ENCODE measurements around the gene CREBBP. TPM values are rescaled to one million over a fixed set of nuclear protein-coding genes. Genes with fewer than 3 reads are reported as not detected.
A peak's percentile ranks its signal among the peaks of the same experiment; 100 is the strongest.

CREBBP gene
- total and polyA plus RNA-seq, 2 donors (not counting 3 experiments of a cell fraction or from before 2014, with no cell fraction given), result 13.8 to 72.7 TPM

- intact Hi-C loops (cut with micrococcal nuclease) (no loop called here), dilution Hi-C loops (cut with MboI; ENCODE audit: extremely low pct_ligation_motif_present, low sequenced_read_pairs) (no loop called here)
- no peak overlapping the region for H3K27ac ChIP-seq (ENCODE audit: insufficient read depth, low read depth, low read length)
- no peak overlapping the region for H3K4me3 ChIP-seq (replicated peaks in 1 of 3; ENCODE audit: insufficient read depth in 1 of 3, low read depth in 1 of 3, low read length in 3 of 3)
- no peaks in the 10 kb centered on the region for H3K9me3 ChIP-seq (replicated peaks; ENCODE audit: control insufficient read depth, insufficient read depth, low read length)
- TF ChIP-seq GATA2 (IDR thresholded peaks at IDR 0.05; ENCODE audit: insufficient read depth, insufficient read length, low read depth, low read length) (no peak), FOS (IDR thresholded peaks at IDR 0.05; ENCODE audit: borderline replicate concordance, insufficient read depth, low read length) (peak; percentile 31), MYC (IDR thresholded peaks at IDR 0.05; ENCODE audit: low read depth, low read length) (no peak)
- H3K4me2 ChIP-seq (ENCODE audit: insufficient read depth, low read length), result no peak overlapping the region
- peaks cover 21% of the 10 kb centered on the region for H3K4me1 ChIP-seq (ENCODE audit: control insufficient read depth, extremely low read depth, insufficient read depth, low read length)
- no peak overlapping the region for H3K9ac ChIP-seq (replicated peaks; ENCODE audit: extremely low read depth, insufficient read depth, low read length)
- peaks cover 2% of the 10 kb centered on the region for H3K9me1 ChIP-seq (replicated peaks; ENCODE audit: control insufficient read depth, extremely low read depth, insufficient read depth, low read length)
- FAIRE-seq (no peak), DNase-seq (ENCODE audit: low read depth, low spot score) (peak; percentile 29)
- no peak overlapping the region for H2AFZ ChIP-seq (ENCODE audit: low read depth, low read length)
- H3K27me3 ChIP-seq (ENCODE audit: control insufficient read depth in 2 of 2, insufficient read depth in 2 of 2, low read length in 2 of 2), result no peaks in the 10 kb centered on the region
- H3K79me2 ChIP-seq (ENCODE audit: control insufficient read depth, insufficient read depth, low read length), result peaks cover 80% of the 10 kb centered on the region
- H3K36me3 ChIP-seq (ENCODE audit: control insufficient read depth in 2 of 2, extremely low read depth in 1 of 2, insufficient read depth in 2 of 2, low read length in 2 of 2), result no peaks in the 10 kb centered on the region
- ChIA-PET POLR2A (no interaction called here), CTCF (no interaction called here)
- no TSS peak for BruUV-seq (replicated peaks)
- peaks cover 27% of the 10 kb centered on the region for H4K20me1 ChIP-seq (replicated peaks; ENCODE audit: control insufficient read depth, extremely low read depth, insufficient read depth, low read length)
Observed at GRCh38 chr16:3825103-3825502, 55.4 kb downstream of the CREBBP start.

DNA sequence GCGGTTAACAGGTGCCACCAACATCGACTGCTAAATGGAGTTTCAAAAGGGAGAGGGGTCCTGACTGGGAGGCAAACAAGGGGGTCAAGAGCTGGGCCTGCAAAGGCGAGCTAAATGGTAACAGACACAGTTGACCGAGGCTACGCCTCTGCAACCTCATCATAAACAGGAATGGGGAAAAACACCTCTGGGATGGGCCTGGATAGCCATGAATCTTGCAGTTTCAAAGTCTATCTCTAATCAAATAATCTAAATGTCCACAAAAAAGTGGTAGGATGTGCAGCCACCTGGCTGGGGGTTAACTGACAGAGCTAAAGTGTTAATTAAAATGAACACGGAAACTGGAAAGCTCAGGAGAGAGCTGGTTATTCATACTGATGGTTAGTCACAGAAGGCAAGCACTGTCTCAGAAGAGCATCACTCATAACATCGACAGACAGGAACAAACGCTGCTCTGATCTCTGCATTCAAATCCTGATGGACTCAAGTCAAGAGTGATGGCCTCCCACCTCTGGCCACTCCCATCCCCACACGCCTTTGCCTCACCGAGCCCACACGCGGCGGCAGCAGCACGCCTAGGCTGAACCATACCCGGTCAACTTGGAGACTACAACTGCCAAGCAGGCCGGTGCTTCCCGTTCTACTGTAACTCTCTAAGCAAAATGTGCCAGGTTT, 56.3 kb downstream of the CREBBP start:
- Histone ChIP-seq H3K9me3 (replicated peaks; ENCODE audit: control insufficient read depth, insufficient read depth, low read length) (no peaks in the 10 kb centered on the region), H3K79me2 (ENCODE audit: control insufficient read depth, insufficient read depth, low read length) (peaks cover 79% of the 10 kb centered on the region), H3K4me3 (replicated peaks in 1 of 3; ENCODE audit: insufficient read depth in 1 of 3, low read depth in 1 of 3, low read length in 3 of 3) (no peak overlapping the region), H3K4me1 (ENCODE audit: control insufficient read depth, extremely low read depth, insufficient read depth, low read length) (peaks cover 25% of the 10 kb centered on the region), H3K36me3 (ENCODE audit: control insufficient read depth in 2 of 2, extremely low read depth in 1 of 2, insufficient read depth in 2 of 2, low read length in 2 of 2) (no peaks in the 10 kb centered on the region), H3K27ac (ENCODE audit: insufficient read depth, low read depth, low read length) (no peak overlapping the region), H4K20me1 (replicated peaks; ENCODE audit: control insufficient read depth, extremely low read depth, insufficient read depth, low read length) (peaks cover 27% of the 10 kb centered on the region), H3K9ac (replicated peaks; ENCODE audit: extremely low read depth, insufficient read depth, low read length) (no peak overlapping the region), H2AFZ (ENCODE audit: low read depth, low read length) (no peak overlapping the region), H3K9me1 (replicated peaks; ENCODE audit: control insufficient read depth, extremely low read depth, insufficient read depth, low read length) (peaks cover 2% of the 10 kb centered on the region), H3K27me3 (ENCODE audit: control insufficient read depth in 2 of 2, insufficient read depth in 2 of 2, low read length in 2 of 2) (no peaks in the 10 kb centered on the region), H3K4me2 (ENCODE audit: insufficient read depth, low read length) (no peak overlapping the region)
- dilution Hi-C loops (cut with MboI; ENCODE audit: extremely low pct_ligation_motif_present, low sequenced_read_pairs), result no loop called here
- POLR2A ChIA-PET, result no interaction called here
- DNase-seq (ENCODE audit: low read depth, low spot score) (no peak), FAIRE-seq (no peak)
- intact Hi-C loops (cut with micrococcal nuclease), result no loop called here
- no peak for TF ChIP-seq POLR2AphosphoS5 (IDR thresholded peaks at IDR 0.05; ENCODE audit: insufficient read depth, low read depth, low read length)
- no peak for TF ChIP-seq JUN (IDR thresholded peaks at IDR 0.05; ENCODE audit: borderline replicate concordance, insufficient read depth, insufficient read length, low read depth)
- no peak for TF ChIP-seq GATA2 (IDR thresholded peaks at IDR 0.05; ENCODE audit: insufficient read depth, insufficient read length, low read depth, low read length)
- TF ChIP-seq MYC (IDR thresholded peaks at IDR 0.05; ENCODE audit: low read depth, low read length), result no peak
- no peak for TF ChIP-seq FOS (IDR thresholded peaks at IDR 0.05; ENCODE audit: borderline replicate concordance, insufficient read depth, low read length)
- no peak for TF ChIP-seq EZH2 (IDR thresholded peaks at IDR 0.05; ENCODE audit: borderline replicate concordance, low read depth, low read length, severe bottlenecking)
- TF ChIP-seq, protein P1, sequence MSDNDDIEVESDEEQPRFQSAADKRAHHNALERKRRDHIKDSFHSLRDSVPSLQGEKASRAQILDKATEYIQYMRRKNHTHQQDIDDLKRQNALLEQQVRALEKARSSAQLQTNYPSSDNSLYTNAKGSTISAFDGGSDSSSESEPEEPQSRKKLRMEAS (IDR thresholded peaks at IDR 0.05; ENCODE audit: insufficient read depth, insufficient read length), result no peak
- TF ChIP-seq POLR2A (IDR thresholded peaks at IDR 0.05; ENCODE audit: low read depth, low read length), result no peak
- TF ChIP-seq, protein P2, sequence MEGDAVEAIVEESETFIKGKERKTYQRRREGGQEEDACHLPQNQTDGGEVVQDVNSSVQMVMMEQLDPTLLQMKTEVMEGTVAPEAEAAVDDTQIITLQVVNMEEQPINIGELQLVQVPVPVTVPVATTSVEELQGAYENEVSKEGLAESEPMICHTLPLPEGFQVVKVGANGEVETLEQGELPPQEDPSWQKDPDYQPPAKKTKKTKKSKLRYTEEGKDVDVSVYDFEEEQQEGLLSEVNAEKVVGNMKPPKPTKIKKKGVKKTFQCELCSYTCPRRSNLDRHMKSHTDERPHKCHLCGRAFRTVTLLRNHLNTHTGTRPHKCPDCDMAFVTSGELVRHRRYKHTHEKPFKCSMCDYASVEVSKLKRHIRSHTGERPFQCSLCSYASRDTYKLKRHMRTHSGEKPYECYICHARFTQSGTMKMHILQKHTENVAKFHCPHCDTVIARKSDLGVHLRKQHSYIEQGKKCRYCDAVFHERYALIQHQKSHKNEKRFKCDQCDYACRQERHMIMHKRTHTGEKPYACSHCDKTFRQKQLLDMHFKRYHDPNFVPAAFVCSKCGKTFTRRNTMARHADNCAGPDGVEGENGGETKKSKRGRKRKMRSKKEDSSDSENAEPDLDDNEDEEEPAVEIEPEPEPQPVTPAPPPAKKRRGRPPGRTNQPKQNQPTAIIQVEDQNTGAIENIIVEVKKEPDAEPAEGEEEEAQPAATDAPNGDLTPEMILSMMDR (IDR thresholded peaks at IDR 0.05; ENCODE audit: extremely low read depth in 1 of 2, insufficient read depth in 1 of 2, low read depth in 1 of 2, low read length in 2 of 2), result no peak
- no TSS peak for BruUV-seq (replicated peaks)
- CTCF ChIA-PET, result no interaction called here

Measured in endothelial cell of umbilical vein (primary cell).